SK-N-SH treated with all-trans-retinoic acid at 6 μM for 48 hours (cell line): ENCODE results near the gene DGAT2.

Source experiments
- ARNTL ChIP-seq: fragments of 450-650 bp; formaldehyde crosslinking; IDR thresholded peaks from 2 replicates; pipeline ENCODE4 v1.5.0; 2020; ENCODE audit warnings: low read depth, mild to moderate bottlenecking, moderate library complexity, borderline replicate concordance
- OSR1 ChIP-seq: fragments of 250-450 bp; sonication (Bioruptor Pico); IDR thresholded peaks from 2 replicates; pipeline ENCODE4 v1.8.0; 2022; ENCODE audit warnings: moderate library complexity, mild to moderate bottlenecking, inconsistent platforms
- PPARA ChIP-seq: fragments of 250-450 bp; sonication (Bioruptor Pico); IDR thresholded peaks from 2 replicates; pipeline ENCODE4 v1.5.0; 2020; ENCODE audit warnings: mild to moderate bottlenecking, borderline replicate concordance
- TOX ChIP-seq: fragments of 250-450 bp; sonication (Bioruptor Pico); IDR thresholded peaks from 2 replicates; pipeline ENCODE4 v1.8.0; 2021; ENCODE audit warnings: mild to moderate bottlenecking, moderate library complexity, borderline replicate concordance
- ZFP3 ChIP-seq: fragments of 250-450 bp; sonication (Bioruptor Pico); IDR thresholded peaks from 2 replicates; pipeline ENCODE4 v1.5.0; 2020; ENCODE audit warnings: mild to moderate bottlenecking, moderate library complexity
- ZFP30 ChIP-seq: fragments of 450-650 bp; formaldehyde crosslinking; IDR thresholded peaks from 2 replicates; pipeline ENCODE4 v1.5.0; 2022; ENCODE audit warnings: mild to moderate bottlenecking, moderate library complexity
- ZNF565 ChIP-seq: fragments of 450-650 bp; formaldehyde crosslinking; conservative IDR thresholded peaks from 2 replicates; pipeline ENCODE4 v1.5.0; 2020; ENCODE audit warnings: low read depth, mild to moderate bottlenecking, moderate library complexity
- TF ChIP-seq, protein P1 (sequence below): fragments of 250-450 bp; sonication (Bioruptor Pico); IDR thresholded peaks from 2 replicates; pipeline ENCODE4 v1.5.0; 2020; ENCODE audit warnings: mild to moderate bottlenecking, moderate library complexity
- TF ChIP-seq, protein P2 (sequence below): fragments of 250-450 bp; sonication (Bioruptor Pico); IDR thresholded peaks from 2 replicates; pipeline ENCODE4 v1.8.0; 2020; ENCODE audit warnings: mild to moderate bottlenecking, moderate library complexity, borderline replicate concordance
- TF ChIP-seq, protein P3 (sequence below): fragments of 250-450 bp; sonication (Bioruptor Pico); IDR thresholded peaks from 2 replicates; pipeline ENCODE4 v1.5.1; 2020; ENCODE audit warnings: low read depth, mild to moderate bottlenecking, moderate library complexity

DNA sequence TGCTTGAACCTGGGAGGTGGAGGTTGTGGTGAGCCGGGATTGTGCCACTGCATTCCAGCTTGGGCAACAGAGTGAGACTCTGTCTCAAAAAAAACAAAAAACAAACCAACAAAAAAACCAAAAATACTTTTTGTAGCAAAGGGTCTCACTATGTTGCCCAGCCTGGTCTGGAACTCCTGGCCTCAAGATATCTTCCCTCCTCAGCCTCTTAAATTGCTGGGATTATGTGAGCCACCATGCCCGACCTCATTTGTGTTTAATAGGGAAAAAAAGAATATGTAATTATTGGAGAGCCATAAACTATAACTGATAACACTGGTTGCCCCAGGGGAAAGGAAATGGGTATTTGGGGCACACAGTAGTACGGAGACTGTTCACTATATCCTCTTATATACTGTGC lies 66.2 kb downstream of the DGAT2 start:
- TF ChIP-seq, protein P1, sequence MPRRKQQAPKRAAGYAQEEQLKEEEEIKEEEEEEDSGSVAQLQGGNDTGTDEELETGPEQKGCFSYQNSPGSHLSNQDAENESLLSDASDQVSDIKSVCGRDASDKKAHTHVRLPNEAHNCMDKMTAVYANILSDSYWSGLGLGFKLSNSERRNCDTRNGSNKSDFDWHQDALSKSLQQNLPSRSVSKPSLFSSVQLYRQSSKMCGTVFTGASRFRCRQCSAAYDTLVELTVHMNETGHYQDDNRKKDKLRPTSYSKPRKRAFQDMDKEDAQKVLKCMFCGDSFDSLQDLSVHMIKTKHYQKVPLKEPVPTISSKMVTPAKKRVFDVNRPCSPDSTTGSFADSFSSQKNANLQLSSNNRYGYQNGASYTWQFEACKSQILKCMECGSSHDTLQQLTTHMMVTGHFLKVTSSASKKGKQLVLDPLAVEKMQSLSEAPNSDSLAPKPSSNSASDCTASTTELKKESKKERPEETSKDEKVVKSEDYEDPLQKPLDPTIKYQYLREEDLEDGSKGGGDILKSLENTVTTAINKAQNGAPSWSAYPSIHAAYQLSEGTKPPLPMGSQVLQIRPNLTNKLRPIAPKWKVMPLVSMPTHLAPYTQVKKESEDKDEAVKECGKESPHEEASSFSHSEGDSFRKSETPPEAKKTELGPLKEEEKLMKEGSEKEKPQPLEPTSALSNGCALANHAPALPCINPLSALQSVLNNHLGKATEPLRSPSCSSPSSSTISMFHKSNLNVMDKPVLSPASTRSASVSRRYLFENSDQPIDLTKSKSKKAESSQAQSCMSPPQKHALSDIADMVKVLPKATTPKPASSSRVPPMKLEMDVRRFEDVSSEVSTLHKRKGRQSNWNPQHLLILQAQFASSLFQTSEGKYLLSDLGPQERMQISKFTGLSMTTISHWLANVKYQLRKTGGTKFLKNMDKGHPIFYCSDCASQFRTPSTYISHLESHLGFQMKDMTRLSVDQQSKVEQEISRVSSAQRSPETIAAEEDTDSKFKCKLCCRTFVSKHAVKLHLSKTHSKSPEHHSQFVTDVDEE, result no peak
- TF ChIP-seq ZFP30 (CRISPR knock-in tag) (no peak), ZFP3 (no peak), PPARA (CRISPR knock-in tag) (no peak), TOX (CRISPR knock-in tag) (no peak), ZNF565 (CRISPR knock-in tag) (no peak), ARNTL (CRISPR knock-in tag) (no peak), OSR1 (CRISPR knock-in tag) (no peak)
- TF ChIP-seq, protein P2, sequence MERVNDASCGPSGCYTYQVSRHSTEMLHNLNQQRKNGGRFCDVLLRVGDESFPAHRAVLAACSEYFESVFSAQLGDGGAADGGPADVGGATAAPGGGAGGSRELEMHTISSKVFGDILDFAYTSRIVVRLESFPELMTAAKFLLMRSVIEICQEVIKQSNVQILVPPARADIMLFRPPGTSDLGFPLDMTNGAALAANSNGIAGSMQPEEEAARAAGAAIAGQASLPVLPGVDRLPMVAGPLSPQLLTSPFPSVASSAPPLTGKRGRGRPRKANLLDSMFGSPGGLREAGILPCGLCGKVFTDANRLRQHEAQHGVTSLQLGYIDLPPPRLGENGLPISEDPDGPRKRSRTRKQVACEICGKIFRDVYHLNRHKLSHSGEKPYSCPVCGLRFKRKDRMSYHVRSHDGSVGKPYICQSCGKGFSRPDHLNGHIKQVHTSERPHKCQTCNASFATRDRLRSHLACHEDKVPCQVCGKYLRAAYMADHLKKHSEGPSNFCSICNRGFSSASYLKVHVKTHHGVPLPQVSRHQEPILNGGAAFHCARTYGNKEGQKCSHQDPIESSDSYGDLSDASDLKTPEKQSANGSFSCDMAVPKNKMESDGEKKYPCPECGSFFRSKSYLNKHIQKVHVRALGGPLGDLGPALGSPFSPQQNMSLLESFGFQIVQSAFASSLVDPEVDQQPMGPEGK (CRISPR knock-in tag), result no peak
- TF ChIP-seq, protein P3, sequence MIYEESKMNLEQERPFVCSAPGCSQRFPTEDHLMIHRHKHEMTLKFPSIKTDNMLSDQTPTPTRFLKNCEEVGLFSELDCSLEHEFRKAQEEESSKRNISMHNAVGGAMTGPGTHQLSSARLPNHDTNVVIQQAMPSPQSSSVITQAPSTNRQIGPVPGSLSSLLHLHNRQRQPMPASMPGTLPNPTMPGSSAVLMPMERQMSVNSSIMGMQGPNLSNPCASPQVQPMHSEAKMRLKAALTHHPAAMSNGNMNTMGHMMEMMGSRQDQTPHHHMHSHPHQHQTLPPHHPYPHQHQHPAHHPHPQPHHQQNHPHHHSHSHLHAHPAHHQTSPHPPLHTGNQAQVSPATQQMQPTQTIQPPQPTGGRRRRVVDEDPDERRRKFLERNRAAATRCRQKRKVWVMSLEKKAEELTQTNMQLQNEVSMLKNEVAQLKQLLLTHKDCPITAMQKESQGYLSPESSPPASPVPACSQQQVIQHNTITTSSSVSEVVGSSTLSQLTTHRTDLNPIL (CRISPR knock-in tag), result no peak
